HS-5 (cell line): ENCODE data around the gene DYSF.

Experiments
- DNase-seq: peaks from one replicate; pipeline ENCODE4 v3.0.0-alpha.2; 2012; ENCODE audit warnings: low read depth

DYSF gene

DNA sequence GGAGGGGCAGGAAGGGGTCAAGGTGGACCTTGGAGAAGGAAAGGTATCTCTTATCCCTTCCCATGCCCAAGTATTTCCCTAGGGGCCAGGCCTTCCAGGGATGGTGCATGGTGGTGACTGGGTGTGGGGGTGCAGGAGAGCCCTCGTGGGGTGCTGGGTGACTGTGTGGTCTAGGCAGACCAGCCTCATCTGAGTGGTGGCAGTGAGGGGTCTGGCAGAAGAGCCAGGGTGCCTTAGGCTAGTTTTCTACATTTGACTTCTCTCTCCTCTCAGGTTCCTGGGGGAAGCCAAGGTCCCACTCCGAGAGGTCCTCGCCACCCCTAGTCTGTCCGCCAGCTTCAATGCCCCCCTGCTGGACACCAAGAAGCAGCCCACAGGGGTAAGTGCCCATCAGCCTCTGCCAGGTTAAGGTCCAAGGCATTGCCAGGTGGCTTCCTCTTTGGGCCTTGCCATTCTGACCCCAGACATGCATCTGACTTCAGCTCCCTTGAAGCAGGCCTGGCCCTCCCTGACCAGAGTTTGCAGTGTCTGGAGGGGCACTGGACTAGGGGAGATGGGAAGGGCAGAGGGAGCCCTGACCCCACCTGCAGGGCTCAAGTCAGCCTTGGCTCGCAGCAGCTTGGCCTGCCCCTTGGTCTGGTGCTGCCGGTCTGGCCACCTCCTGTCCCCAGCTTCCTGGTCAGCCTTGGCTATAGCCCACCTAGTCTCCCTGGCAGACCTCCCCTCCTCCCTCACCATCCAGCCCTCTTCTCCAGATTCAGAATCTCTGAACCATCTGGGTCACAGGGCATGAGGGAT lies 49.8 kb downstream of the DYSF start:
- DNase-seq = no peak

GRCh38 chr2:71503837-71504236 lies 50.5 kb downstream of the DYSF start:
- DNase-seq = no peak

DNA sequence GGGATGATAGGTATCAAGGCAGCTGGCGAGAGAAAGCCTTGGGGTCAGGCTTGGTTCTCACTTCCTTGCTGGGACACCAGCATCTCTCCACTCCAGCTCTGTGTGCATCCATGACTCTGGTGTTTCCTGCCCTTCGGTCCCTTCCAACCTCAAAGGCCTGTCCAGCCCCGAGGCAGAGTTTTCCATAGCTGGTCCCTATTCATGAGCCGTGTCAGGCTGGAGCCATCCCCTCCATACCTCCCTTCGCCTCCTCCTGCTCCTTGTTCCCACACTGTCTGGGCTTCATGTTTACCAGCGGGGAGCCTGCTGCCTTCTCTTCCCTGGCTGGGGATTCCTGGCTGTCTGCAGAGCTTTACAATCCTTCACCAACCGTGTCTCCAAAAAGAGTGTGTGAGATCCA lies 51.2 kb downstream of the DYSF start:
- no peak for DNase-seq

DNA sequence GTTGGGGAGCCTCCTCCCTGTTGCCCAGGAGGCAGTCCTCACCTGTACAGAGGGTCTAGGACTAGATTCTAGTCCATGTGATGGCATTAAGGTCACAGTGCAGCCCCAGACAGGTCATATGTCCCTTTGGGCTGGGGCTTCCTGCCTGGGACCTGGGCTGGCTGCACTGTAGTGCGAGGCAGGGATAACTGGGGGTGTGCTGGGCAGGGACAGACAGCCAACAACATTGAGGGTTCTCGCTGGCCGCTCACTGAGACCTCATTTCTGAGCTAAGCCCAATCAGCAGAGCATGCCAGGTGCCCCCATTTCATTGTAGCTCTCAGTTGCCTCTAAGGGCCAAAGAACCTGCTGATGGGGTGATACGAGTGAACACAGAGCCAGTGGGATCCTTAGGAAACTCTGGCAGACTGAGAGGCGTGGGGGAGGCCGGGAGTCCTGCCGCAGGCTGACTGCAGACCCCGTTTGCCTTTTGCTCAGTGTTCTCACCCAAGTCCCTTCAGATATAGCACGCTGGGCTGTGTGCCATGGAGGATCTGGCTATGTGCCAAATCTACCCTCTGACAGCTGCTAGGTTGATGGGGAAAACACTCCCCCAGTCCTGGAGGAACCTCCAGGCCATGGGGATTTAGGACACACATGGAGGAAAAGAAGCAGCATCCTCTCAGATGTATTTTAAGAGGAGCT lies 51.9 kb downstream of the DYSF start:
- no peak for DNase-seq

DNA sequence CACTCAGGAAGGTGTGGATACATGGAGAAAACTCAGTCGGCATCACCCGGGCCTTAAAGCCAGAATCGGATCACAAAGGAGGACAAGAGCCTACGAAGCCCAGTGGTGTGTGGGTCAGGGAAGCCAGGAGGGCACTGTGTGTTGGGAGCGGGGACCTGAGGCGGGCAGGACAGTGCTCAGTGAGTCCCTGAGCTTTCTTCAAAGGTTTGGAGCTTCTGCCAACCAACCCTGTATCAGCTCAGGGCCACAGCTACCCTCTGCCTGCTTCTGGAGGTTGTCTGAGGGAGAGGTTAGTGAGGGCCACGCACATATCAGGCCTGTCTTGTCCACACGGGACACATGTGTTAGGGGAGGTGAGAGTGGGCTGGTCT lies 52.4 kb downstream of the DYSF start:
- DNase-seq = no peak

GRCh38 chr2:71506222-71507153 lies 53.1 kb downstream of the DYSF start:
- no peak for DNase-seq

- DNase-seq = no peak
Observed at GRCh38 chr2:71507476-71507875, 54.1 kb downstream of the DYSF start.

DNA sequence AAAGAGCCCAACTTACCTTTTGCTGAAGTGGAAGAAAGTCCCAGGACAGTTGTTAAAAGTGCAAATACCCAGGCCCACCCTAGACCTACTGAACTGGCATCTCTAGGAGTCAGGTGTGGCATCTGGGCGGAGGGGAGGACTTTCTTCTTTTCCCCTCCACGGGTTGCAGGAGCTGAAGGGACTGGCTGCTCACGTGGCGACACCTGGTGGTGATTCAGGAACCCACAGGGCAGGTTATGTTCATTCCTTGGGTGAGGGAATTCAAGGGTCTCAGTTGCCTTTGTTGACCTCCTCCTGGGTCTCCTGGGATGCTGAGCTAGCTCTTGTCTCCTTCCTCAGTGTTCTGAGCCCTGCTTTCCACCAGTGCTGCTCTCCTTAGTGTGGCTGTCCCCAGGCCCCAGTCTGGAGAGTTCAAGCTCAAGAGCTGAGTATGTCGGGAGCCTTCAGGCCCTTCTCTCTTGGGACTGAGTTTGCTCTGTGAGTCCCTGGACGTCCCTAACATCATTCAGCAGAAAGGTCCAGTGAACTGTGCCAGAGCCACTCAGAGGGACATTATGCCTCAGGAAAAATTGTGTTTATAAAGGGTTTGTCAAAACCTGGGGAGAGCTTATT lies 56.9 kb downstream of the DYSF start:
- DNase-seq = no peak

- DNase-seq = no peak
Observed at GRCh38 chr2:71510938-71511337, 57.6 kb downstream of the DYSF start.

DNA sequence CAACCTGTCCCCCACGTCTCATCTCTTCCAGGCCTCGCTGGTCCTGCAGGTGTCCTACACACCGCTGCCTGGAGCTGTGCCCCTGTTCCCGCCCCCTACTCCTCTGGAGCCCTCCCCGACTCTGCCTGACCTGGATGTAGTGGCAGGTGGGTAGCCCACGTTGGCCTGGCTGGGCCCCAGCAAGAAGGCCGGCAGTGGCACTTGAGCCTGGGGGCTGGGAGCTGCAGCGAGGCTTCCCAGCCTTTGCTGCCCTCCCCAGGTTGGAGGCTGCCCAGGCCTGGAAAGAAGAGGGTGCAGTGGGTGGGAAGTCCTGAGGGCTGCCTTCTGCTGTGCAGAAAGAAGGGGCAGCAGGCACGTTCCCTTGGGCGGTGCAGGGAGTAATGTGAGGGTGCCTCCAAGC lies 58.4 kb downstream of the DYSF start:
- no peak for DNase-seq

GRCh38 chr2:71512386-71512785 lies 59.0 kb downstream of the DYSF start:
- DNase-seq = no peak

- no peak for DNase-seq
Observed at GRCh38 chr2:71513096-71513495, 59.7 kb downstream of the DYSF start.

GRCh38 chr2:71513721-71514120 lies 60.4 kb downstream of the DYSF start:
- no peak for DNase-seq

- no peak for DNase-seq
Observed at GRCh38 chr2:71516253-71516888, 63.0 kb downstream of the DYSF start.

- DNase-seq = no peak
Observed at GRCh38 chr2:71517851-71518250, 64.5 kb downstream of the DYSF start.

- DNase-seq = no peak
Observed at GRCh38 chr2:71521436-71521950, 68.1 kb downstream of the DYSF start.

DNA sequence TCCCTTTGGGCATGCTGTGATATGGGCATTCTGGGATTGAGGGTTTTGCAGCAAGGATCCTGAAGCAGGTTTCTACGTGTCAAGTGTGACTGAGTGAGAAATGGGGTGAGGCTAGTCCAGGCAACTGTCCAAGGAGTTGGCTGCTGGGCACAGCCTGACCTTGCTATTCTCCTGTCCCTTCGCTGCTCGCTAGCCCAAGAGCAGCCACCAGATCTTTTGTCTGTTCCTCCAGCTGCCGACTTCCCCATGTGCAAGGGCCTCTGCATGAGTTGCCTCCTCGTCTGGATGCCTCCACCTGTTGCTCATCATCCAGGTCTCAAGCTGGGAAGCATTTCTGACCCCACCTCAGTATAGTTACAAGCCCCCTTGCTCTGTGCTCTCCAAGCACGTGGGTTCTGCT lies 71.1 kb downstream of the DYSF start:
- DNase-seq = no peak

DNA sequence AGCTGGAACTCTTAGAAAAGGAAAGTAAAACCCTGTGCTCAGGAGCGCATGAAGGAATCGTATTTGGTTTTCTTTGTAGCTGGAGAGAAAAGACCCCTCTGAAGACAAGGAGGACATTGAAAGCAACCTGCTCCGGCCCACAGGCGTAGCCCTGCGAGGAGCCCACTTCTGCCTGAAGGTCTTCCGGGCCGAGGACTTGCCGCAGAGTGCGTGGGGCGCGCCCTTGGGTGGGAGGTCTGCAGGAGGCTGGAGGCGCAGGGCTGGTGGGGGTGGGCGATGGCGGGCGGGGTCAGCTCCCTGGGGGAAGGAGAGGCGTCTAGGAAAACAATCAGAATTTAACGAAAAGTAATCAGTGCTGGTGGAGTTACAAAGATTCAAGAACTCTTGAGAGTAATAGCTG lies 72.8 kb downstream of the DYSF start:
- DNase-seq = no peak

DNA sequence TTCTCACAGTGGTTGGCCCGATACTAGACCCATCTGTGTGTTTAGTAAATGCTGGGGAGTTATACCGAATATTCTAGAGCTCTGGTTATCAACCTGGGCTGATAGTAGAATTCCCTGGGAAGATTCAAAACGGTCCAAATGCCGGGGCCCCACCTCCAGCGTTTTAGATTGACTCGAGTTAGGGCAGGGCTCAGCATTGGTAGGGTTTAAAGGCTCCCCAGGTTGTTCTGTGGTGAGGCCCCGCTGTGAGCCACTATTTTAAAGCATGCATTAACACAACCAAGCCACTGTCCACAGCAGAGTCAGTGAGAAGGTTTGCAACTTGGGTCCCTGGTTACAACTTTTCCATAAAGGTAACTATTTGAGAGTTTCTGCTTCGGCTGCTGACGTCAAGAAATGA lies 73.6 kb downstream of the DYSF start:
- no peak for DNase-seq

GRCh38 chr2:71528131-71528591 lies 74.8 kb downstream of the DYSF start:
- no peak for DNase-seq

- DNase-seq = no peak
Observed at GRCh38 chr2:71528749-71529148, 75.4 kb downstream of the DYSF start.
